IMR-90 (cell line): ENCODE results near the gene NME4.

Experiments
- BHLHE40 ChIP-seq: fragments of 150-350 bp; IDR thresholded peaks from 2 replicates; pipeline ENCODE4 v1.6.1; 2016; ENCODE audit warnings: mild to moderate bottlenecking, low read depth, low read length
- CTCF ChIP-seq: conservative IDR thresholded peaks from 2 replicates; pipeline ENCODE4 v1.5.1; 2012; ENCODE audit warnings: mild to moderate bottlenecking, low read depth, low read length, improper control_type of control experiment
- ELK1 ChIP-seq: fragments of 150-350 bp; IDR thresholded peaks from 2 replicates; pipeline ENCODE4 v1.6.1; 2016; ENCODE audit warnings: low read depth, mild to moderate bottlenecking, low read length, moderate library complexity, borderline replicate concordance
- MXI1 ChIP-seq: IDR thresholded peaks from 2 replicates; pipeline ENCODE4 v1.6.1; 2012; ENCODE audit warnings: low read depth, mild to moderate bottlenecking, low read length, moderate library complexity, borderline replicate concordance
- POLR2A ChIP-seq: IDR thresholded peaks from 2 replicates; pipeline ENCODE4 v1.6.1; 2012; ENCODE audit warnings: mild to moderate bottlenecking, low read depth, low read length

GRCh38 chr16:426906-427249, 29.9 kb downstream of the NME4 start:
- TF ChIP-seq POLR2A (no peak), CTCF (no peak), BHLHE40 (no peak), ELK1 (no peak), MXI1 (no peak)
